GM19324 (cell line): ENCODE results near the gene LPA.
"Not testable (repeated sequence)": the region's sequence is repeated elsewhere in the genome, so short reads cannot be mapped to it uniquely, and the experiment has no call there.

ENCODE experiments used
- ATAC-seq: cut with Tn5 transposase; IDR thresholded peaks from one replicate; pipeline ENCODE4 v1.9.1; 2021; ENCODE audit warnings: mild to moderate bottlenecking, moderate library complexity; ENCODE audit not compliant: unreplicated experiment, low FRiP score

Gene LPA

DNA sequence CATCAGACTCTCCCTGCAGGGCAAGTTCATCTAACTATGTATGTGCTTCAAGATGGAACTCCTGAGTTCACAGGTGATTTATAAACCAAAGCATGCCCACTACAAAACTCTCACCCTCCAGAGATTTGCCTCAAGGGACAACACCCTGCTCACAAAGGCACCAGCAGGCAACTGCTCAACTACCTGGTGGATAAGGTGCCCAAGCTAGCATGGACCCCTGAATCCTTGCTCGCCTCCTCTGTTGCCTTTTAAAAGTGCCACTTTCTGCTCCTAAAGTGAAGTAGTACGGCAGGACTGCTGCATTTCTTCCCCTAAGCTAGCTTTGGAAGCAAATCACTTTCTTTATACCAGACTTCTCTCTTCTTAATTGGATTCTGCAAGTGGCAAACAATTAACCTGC lies 1.2 kb downstream of the LPA start:
- no peak for ATAC-seq

DNA sequence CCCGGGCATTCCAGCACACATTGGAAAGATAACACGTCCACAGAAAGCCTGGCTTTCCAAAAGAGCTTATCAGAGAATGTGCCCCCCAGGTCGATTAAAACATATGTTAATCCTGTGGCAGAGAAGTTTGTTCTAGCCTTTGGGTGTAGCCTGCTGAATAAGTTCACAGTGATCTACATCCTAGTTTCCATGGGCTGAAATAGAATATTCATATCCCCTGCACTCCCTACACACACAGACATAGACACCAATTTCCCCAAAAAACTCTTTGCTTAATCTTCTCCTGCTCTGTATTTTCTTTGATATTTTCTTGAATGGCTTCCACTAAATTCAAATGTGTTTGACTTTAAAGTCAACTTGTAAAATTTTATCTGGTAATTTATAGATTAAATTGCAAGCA lies 1.6 kb downstream of the LPA start:
- no peak for ATAC-seq

DNA sequence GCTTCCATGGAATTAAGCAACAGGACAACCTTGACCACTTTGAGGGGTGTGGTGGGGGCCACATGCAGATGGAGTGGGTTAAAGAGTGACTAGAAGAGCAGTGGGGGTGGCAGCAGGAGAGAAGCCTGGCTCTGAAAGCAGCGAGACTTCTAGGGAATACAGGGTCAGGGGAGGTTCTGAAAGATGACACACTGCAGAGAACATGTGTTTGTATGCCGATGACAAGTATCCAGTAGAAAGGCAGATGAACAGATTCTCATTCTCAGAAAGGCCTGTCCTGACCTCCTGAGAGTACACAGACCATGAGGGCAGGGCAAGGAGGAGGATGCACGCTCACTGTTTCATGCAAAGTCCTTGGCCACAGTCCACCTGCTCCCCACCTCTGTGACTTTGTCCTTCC lies 2.9 kb downstream of the LPA start:
- no peak for ATAC-seq

DNA sequence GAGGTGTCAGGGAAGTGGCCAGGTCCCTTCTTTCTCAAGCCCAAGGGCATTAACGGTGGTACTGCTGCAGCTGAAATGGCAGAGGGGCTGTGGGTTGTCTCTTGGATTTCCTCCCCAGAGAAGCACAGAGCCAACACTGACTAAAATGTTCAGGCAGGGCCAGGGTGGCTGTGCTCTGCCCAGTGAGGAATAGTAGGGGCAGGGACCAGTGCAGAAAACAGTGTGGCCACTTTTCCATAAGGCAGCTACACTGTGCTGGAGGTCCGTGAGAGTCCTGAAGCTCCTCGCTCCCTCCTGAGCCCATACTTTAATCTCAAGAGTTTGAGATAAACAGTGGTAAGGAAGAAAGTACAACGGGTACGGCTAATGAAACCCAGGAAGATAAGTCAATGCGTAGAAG lies 4.5 kb downstream of the LPA start:
- no peak for ATAC-seq

DNA sequence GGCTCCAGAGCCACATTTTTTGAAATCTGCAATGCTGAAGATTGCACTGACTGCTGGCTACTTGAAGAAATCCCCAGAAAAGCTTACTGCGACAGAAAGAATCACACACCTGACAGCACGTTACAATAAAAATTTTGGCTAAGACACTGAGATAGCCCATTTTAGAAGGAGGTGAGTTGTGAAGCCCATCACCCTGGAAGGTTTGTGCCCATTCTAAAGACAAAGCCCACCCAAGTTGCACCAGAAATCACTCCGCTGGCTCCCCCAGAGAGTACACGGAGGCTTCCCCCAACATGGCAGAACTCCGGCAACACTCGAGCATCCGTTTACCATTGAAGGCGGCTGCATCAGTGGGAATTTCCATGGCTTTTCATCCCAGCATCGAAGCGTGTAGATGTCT lies 29.4 kb downstream of the LPA start:
- ATAC-seq, result no peak

DNA sequence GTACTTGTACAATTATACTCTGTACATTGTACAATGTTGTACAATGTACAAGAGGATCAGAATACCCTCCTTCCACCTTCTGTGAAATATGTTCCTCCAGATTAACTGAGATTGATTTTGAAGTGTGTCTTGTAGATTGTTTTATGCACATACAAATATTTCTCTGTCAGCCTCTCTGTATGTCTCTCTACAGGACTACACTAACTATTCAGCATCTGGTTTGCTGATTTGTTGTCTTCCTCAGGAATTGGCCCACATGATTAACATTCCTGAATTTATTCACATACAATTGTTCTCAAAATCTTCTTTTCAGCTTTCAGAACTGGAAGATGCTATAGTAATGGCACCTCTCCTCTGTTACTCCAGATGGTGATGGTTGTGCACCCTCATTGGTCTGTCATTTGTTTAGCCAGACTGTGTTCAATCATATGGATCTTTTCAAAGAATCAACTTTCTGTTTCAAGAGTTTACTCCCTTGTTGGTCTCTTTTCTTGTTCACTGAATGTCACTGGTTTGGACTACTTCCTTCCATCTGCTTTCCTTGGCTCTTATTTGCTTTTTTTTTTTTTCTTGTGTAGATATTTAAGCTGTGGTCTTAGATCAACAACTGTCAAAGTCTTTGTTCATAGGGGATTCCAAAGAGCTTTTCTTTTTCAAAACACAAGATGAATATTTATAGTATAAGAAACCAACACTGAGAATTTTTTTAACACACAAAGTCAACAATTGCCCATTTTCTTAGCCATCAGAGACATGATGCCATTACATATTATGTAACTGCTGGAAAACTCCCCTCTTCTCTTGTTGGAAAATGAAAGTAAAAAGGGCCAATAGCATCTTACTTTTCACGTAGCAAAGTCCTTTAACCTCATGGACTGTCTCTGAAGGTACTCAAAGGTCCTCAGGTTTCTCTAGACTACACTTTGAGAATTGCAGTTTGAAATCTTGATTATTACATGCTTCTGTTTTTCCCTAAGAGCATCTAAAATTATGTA lies 67.9 kb downstream of the LPA start:
- no peak for ATAC-seq

DNA sequence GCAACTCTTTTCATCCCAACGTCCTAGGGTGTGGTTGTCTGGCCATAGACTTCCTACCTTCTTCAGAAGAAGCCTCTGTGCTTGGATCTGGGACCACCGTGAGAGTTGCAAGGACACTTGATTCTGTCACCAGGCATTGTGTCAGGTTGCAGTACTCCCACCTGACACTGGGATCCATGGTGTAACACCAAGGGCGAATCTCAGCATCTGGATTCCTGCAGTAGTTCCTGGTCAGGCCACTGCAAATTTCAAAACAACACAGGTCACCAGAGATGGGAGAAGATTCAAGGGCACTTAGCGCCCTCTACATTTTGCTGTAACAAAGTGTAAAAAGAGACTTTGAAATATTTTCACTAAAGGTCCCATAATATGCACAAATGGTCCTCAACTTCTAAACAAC lies 68.8 kb downstream of the LPA start:
- not testable (repeated sequence) for ATAC-seq

DNA sequence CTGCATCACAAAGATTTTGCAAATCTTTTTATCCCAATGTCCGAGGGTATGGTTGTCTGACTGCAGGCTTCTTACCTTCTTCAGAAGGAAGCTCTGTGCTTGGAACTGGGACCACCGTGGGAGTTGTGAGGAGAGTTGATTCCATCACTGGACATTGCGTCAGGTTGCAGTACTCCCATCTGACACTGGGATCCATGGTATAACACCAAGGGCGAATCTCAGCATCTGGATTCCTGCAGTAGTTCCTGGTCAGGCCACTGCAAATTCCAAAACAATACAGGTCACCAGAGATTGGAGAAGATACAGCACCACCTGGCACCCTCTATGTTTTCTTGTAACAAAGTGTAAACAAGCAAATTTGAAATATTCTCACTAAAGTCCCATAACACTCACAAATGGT lies 77.7 kb downstream of the LPA start:
- ATAC-seq, result no peak

DNA sequence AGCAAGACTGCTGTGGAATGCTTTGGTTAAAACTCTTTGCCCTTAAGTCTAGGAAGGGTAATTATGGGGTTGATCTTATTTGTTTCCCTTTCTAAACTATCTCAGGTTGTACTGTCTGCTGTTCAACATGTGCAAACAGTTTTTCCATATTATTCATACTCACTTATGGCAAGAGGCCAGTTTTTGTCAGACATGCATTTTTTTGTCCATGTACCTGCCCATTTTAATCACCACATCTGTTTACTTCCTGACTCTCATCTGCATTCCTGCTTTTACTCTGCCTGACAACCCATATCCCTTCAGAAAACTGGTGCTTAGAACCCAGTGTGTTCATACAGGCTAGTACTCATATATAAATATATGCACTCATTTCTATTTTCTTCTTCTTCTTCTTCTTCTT lies 80.3 kb downstream of the LPA start:
- no peak for ATAC-seq

DNA sequence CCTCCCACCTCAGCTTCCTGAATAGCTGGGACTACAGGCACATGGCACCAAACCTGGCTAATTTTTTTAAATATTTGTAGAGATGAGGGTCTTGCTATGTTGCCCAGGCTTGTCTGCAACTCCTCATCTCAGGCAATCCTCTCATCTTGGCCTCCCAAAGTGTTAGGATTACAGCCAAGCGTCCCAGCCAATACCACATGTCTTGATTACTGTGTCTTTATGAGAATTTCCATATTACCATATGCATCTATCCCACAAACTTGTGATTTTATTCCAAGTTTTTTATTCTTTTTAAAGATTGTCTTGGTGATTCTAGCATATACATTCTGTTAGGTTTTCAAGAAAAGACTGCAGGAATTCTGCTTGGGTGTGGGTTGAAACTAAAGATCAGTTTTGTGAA lies 82.7 kb downstream of the LPA start:
- ATAC-seq, result no peak

DNA sequence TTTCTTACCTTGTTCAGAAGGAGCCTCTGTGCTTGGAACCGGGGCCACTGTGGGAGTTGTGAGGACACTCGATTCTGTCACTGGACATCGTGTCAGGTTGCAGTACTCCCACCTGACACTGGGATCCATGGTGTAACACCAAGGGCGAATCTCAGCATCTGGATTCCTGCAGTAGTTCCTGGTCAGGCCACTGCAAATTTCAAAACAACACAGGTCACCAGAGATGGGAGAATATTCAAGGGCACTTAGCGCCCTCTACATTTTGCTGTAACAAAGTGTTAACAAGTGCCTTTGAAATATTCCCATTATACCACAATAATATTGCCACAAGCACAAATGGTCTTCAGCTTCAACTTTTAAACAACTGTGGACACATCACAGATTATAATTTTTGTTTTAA lies 85.6 kb downstream of the LPA start:
- not testable (repeated sequence) for ATAC-seq

DNA sequence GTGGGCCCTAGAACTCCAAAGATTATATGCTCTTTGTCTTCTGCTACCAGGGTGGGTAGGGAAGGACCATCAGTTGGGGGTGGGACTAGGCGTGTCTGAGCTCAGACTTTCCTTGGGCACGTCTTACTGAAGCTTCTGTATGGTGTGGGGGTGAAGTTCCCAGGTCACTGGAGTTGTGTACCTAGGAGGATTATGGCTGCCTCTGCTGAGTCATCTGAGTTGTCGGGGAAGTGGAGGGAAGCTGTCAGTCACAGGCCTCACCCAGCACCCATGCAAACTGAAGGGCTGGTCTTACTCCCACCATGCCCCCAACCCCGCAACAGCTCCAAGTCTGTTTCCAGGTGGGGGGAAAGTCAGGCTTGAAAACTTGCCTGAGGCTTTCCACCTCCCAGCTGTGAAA lies 90.1 kb downstream of the LPA start:
- ATAC-seq, result no peak

DNA sequence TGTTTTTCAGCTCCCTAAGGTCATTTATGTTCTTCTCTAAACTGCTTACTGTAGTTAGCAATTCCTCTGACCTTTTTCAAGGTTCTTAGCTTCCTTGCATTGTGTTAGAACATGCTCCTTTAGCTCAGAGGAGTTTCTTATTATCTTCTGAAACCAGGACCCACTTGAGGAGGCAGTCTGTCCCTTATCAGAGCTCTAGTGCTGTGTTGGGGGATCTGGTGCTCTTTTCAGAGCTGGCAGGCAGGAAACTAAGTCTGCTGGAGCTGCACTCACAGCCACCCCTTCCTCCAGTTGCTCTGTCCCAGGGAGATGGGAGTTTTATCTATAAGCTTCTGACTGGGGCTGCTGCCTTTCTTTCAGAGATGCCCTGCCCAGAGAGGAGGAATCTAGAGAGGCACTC lies 92.9 kb downstream of the LPA start:
- ATAC-seq, result not testable (repeated sequence)

DNA sequence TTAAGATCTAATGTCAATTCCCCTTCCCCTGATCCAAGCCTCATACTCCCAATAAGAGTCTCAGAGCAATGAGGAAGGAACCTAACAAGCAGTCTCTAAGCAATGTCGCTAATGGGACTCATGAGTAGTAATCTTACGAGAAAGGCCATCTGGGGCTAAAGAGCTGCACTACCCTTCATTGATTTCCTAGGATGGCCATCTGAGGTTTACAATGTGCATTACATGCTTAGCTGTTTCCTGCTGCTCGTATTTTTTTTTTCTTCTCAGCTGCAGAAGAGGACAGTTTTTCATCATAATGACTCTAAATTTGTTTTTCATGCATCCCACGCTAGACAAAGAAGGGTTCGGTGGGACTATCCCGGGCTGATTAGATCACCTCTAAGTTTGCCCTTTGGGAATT lies 119.3 kb downstream of the LPA start:
- no peak for ATAC-seq

DNA sequence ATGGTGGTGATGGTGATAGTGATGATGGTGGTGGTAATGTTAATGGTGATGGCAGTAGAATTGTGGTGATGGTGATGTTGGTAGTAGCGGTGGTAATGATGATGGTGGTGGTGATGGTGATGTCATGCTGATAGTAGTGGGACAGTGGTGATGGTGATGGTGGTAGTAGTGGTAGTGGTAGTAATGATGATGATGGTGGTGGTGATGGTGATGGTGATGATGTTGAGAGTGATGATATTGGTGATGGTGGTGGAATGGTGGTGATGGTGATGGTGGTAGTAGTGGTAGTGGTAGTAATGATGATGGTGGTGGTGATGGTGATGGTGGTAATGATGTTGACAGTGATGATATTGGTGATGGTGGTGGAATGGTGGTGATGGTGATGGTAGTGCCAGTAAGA lies 128.8 kb downstream of the LPA start:
- ATAC-seq, result no peak

DNA sequence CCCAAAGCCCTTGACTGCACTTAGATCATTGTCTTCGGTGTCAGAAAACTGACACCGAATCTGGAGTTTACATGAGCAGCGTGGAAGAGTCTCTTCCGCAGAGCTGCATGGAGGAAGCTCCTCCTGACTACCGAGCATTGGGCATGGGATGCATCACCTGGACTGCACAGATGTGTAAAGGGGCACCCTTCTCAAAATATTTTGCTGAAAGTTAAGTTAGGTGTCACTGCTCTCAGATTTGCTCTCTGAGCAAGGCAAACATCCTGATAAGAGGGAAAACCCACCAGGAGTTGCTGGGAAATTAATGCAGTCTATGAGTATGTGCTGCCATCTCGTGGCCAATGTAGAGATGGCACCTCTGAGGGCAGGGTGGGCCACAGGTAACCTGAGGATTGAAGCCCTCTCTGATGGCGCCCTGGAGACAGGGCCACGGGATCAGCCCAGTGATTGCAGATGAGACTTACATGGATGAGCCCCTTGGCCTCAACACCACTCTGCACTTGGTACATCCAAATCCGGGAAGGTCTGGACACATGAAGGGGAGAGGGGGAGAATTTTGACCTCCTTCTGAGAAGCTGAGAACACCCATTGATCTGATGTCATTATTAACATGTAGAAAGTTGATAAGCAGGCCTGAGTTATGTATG lies 129.9 kb downstream of the LPA start:
- ATAC-seq, result no peak

DNA sequence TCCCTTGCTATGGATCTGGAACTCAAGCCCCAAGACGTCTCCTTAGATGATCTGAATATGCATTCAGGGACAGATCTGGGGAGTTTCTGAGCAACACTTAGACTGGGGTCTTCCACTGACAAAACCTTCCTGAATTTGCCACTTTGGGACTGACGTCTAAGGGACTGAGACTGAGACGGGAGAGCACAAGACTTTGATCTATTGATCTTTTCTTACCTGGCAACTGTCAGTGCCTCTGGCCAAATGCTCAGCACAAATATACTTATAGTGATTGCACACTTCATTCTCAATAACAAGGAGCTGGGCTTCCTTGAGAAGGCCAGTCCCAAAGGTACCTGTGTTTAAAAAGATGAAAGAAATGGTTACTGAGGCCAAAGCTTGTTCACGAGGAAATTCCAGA lies 131.8 kb downstream of the LPA start:
- ATAC-seq, result no peak

DNA sequence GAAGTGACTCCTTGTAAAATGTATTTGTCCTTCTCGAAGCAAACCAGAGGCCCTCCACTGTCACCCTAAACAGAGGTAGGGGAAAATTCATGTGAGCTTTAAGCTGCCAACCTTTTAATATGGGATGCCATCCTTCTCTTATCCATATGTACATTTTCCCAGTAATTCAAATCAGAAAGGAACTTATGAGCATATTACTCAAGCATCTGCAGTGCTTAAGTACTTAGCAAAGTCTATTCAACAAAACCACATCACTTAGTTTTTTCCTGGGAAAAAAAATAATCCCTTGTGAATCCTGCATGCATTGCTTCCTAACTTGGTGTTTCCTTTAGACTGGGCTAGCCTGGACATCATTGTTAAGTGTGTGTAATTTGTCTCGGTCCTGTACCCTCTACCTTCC lies 132.2 kb downstream of the LPA start:
- no peak for ATAC-seq

DNA sequence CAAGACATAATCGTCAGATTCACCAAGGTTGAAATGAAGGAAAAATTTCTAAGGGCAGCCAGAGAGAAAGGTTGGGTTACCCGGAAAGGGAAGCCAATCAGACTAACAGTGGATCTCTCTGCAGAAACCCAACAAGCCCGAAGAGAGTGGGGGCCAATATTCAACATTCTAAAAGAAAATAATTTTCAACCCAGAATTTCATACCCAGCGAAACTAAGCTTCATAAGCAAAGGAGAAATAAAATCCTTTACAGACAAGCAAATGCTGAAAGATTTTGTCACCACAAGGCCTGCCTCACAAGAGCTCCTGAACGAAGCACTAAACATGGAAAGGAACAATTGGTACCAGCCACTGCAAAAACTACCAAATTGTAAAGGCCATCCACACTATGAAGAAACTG lies 134.6 kb downstream of the LPA start:
- ATAC-seq, result not testable (repeated sequence)

DNA sequence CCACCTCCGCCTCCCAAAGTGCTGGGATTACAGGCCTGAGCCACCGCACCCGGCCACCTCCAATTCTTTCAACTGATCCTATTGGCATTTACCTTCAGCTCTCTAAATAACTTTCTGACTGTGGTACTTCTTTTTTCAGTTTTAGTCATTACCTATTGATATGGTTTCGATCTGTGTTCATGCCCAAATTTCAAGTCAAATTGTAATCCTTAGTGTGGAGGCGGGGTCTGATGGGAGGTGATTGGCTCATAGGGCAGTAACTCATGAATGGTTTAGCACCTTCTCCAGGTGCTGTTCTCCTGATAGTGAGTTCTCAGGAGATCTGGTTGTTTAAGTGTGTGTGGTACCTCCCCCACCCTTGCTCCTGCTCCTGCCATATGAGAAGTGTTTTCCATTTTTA lies 140.9 kb downstream of the LPA start:
- ATAC-seq, result no peak

DNA sequence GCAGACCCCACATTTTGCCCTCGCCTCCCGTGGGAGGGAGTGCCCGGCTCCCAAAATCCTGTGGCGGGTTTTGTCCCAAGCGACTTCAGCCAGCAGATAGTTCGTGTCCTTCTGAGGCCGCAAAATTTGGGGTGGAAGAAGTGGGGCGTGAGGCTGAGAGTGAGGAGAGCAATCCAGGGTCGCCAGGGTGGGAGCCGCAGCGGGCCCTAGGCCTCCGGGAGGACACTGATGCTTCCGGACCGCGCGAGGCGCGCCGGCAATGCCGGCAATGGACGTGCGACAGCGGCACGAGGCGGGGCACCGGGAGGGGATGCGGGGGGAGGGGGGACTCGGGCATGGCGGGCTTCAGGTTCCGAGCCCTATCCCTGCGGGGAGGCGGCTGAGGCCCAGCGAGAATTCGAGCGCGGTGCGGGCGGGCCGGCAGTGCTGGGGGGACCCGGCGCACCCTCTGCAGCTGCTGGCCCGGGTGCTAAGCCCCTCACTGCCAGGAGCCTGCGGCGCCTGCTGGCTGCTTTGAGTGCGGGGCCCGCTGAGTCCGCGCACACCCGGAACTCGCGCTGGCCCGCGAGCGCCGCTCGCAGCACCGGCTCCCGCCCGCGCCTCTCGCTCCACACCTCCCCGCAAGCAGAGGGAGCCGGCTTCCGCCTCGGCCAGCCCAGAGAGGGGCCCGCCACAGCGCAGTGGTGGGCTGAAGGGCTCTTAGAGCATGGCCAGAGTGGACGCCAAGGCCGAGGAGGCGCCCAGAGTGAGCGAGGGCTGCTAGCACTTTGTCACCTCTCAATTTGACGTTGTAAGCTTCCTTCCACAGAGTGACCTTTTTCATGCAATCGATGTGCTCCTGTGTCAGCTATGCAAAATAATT lies 143.8 kb downstream of the LPA start:
- peak; percentile 79 for ATAC-seq
